Hepatocyte (in vitro differentiated cells): Measurements from ENCODE around the gene POT1. TPM values are rescaled to one million over a fixed set of nuclear protein-coding genes. Genes with fewer than 3 reads are reported as not detected.

Experiments
- DNase-seq: peaks from one replicate; pipeline ENCODE4 v3.0.0-alpha.2; 2016; ENCODE audit warnings: low spot score
- H2AFZ ChIP-seq: fragments of 200-600 bp; sonication (generic); 2 replicates; pipeline ENCODE4 v1.6.0; 2016; ENCODE audit warnings: antibody characterized with exemption, mild to moderate bottlenecking
- H3K27ac ChIP-seq: fragments of 200-600 bp; sonication (generic); 2 replicates; pipeline ENCODE4 v1.5.1; 2016; ENCODE audit warnings: mild to moderate bottlenecking
- H3K27me3 ChIP-seq: fragments of 200-600 bp; sonication (generic); 2 replicates; pipeline ENCODE4 v1.6.1; 2016
- H3K36me3 ChIP-seq: fragments of 200-600 bp; sonication (generic); replicated peaks from 2 replicates; pipeline ENCODE4 v1.5.1; 2016; ENCODE audit warnings: low read depth; ENCODE audit not compliant: insufficient read depth
- H3K4me1 ChIP-seq: fragments of 200-600 bp; sonication (generic); 2 replicates; pipeline ENCODE4 v1.5.1; 2016; ENCODE audit warnings: mild to moderate bottlenecking, moderate library complexity; ENCODE audit not compliant: insufficient read depth
- H3K4me2 ChIP-seq: fragments of 200-600 bp; sonication (generic); 2 replicates; pipeline ENCODE4 v1.6.0; 2016
- H3K4me3 ChIP-seq: fragments of 200-600 bp; sonication (generic); 2 replicates; pipeline ENCODE4 v1.5.1; 2016; ENCODE audit warnings: mild to moderate bottlenecking
- H3K79me2 ChIP-seq: fragments of 200-600 bp; sonication (generic); 2 replicates; pipeline ENCODE4 v1.6.0; 2017; ENCODE audit warnings: mild to moderate bottlenecking
- H3K9me2 ChIP-seq: fragments of 200-600 bp; sonication (generic); replicated peaks from 2 replicates; pipeline ENCODE4 v1.6.0; 2017; ENCODE audit warnings: mild to moderate bottlenecking; ENCODE audit not compliant: insufficient read depth
- H3K9me3 ChIP-seq: fragments of 200-600 bp; sonication (generic); 2 replicates; pipeline ENCODE4 v1.5.1; 2016; ENCODE audit warnings: low read depth, mild to moderate bottlenecking
- H4K20me1 ChIP-seq: fragments of 200-600 bp; sonication (generic); 2 replicates; pipeline ENCODE4 v1.6.0; 2016; ENCODE audit warnings: mild to moderate bottlenecking; ENCODE audit not compliant: insufficient read depth, poor library complexity, severe bottlenecking
- EZH2 ChIP-seq: fragments of 200-600 bp; sonication (generic); IDR thresholded peaks from 2 replicates; pipeline ENCODE4 v1.6.1; 2016; ENCODE audit warnings: antibody characterized with exemption, mild to moderate bottlenecking, borderline replicate concordance
- EZH2phosphoT487 ChIP-seq: fragments of 200-600 bp; sonication (generic); IDR thresholded peaks from one replicate; pipeline ENCODE4 v1.6.1; 2018; ENCODE audit warnings: antibody characterized with exemption, mild to moderate bottlenecking, low read depth, moderate library complexity; ENCODE audit not compliant: unreplicated experiment, severe bottlenecking
- WGBS: methylation state at CpG from one replicate; pipeline ENCODE4 v1.1.6; 2016; ENCODE audit warnings: low lambda C conversion rate; ENCODE audit errors: missing lambda C conversion rate; 5-methylcytosine and 5-hydroxymethylcytosine counted together
- polyA plus RNA-seq: library from polyadenylated mRNA; unstranded; fragments of >200 nt; fragmentation: Nextera tagmentation; extraction: Ambion mirVana; gene quantifications from 2 replicates; pipeline ENCODE4 v1.2.1, GENCODE V29; 2016
- total RNA-seq: library from RNA; depleted of rRNA; stranded (reverse); fragments of >200 nt; gene quantifications from 2 replicates; pipeline ENCODE4 v1.2.3, GENCODE V29; 2014
- TF ChIP-seq, protein P1 (sequence below): fragments of 200-600 bp; sonication (generic); IDR thresholded peaks from 2 replicates; pipeline ENCODE4 v1.5.1; 2016; ENCODE audit warnings: antibody characterized with exemption, mild to moderate bottlenecking; ENCODE audit not compliant: poor library complexity

Gene POT1
- total and polyA plus RNA-seq, 2 experiments from 2014 or later: 7.8 to 21.2 TPM

- TF ChIP-seq EZH2phosphoT487: no peak
- no peak for TF ChIP-seq EZH2
- TF ChIP-seq, protein P1, sequence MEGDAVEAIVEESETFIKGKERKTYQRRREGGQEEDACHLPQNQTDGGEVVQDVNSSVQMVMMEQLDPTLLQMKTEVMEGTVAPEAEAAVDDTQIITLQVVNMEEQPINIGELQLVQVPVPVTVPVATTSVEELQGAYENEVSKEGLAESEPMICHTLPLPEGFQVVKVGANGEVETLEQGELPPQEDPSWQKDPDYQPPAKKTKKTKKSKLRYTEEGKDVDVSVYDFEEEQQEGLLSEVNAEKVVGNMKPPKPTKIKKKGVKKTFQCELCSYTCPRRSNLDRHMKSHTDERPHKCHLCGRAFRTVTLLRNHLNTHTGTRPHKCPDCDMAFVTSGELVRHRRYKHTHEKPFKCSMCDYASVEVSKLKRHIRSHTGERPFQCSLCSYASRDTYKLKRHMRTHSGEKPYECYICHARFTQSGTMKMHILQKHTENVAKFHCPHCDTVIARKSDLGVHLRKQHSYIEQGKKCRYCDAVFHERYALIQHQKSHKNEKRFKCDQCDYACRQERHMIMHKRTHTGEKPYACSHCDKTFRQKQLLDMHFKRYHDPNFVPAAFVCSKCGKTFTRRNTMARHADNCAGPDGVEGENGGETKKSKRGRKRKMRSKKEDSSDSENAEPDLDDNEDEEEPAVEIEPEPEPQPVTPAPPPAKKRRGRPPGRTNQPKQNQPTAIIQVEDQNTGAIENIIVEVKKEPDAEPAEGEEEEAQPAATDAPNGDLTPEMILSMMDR: no peak
- H3K4me1 ChIP-seq: no peaks in the 10 kb centered on the region
- H3K4me2 ChIP-seq: no peak overlapping the region
- H3K36me3 ChIP-seq: no peaks in the 10 kb centered on the region
- WGBS: 82% methylated on average over 3 of the region's 3 CpGs
- H3K9me2 ChIP-seq: no peaks in the 10 kb centered on the region
- no peak overlapping the region for H3K27ac ChIP-seq
- H3K79me2 ChIP-seq: no peaks in the 10 kb centered on the region
- no peaks in the 10 kb centered on the region for H4K20me1 ChIP-seq
- no peak overlapping the region for H3K4me3 ChIP-seq
- DNase-seq: no peak
- H3K27me3 ChIP-seq: peaks cover 5% of the 10 kb centered on the region
- H2AFZ ChIP-seq: no peak overlapping the region
- no peaks in the 10 kb centered on the region for H3K9me3 ChIP-seq
Measured at GRCh38 chr7:124773339-124773738, 156.3 kb downstream of the POT1 start.

Other genes with a start within 250 kb of the POT1 start
- 5.8 and 8.8 TPM in 2 replicates for gene GPR37, start 164.0 kb downstream of the POT1 start, total RNA-seq
- 3.6 and 4.7 TPM in 2 replicates for gene GPR37, start 164.0 kb downstream of the POT1 start, polyA plus RNA-seq